Neural progenitor cell (in vitro differentiated cells): ENCODE data around the gene ST6GAL1. TPM values are rescaled to one million over a fixed set of nuclear protein-coding genes. Genes with fewer than 3 reads are reported as not detected.

Source experiments
- DNase-seq: peaks from one replicate; pipeline ENCODE4 v3.0.0-alpha.2; 2016; ENCODE audit warnings: low spot score
- H2AFZ ChIP-seq: fragments of 200-600 bp; sonication (generic); replicated peaks from 2 replicates; pipeline ENCODE4 v1.6.1; 2016; ENCODE audit warnings: antibody characterized with exemption
- H3F3A ChIP-seq: fragments of 200-600 bp; sonication (generic); 2 replicates; pipeline ENCODE4 v1.6.1; 2016; ENCODE audit warnings: antibody characterized with exemption, low read depth
- H3K27ac ChIP-seq: fragments of 200-600 bp; sonication (generic); 2 replicates; pipeline ENCODE4 v1.5.1; 2016; ENCODE audit warnings: mild to moderate bottlenecking
- H3K27me3 ChIP-seq: fragments of 200-600 bp; sonication (generic); 2 replicates; pipeline ENCODE4 v1.6.1; 2016; ENCODE audit warnings: mild to moderate bottlenecking, moderate library complexity
- H3K36me3 ChIP-seq: fragments of 200-600 bp; sonication (generic); 2 replicates; pipeline ENCODE4 v1.5.1; 2016
- H3K4me1 ChIP-seq: fragments of 200-600 bp; sonication (generic); 2 replicates; pipeline ENCODE4 v1.6.1; 2016; ENCODE audit warnings: mixed run types
- H3K4me2 ChIP-seq: fragments of 200-600 bp; sonication (generic); 2 replicates; pipeline ENCODE4 v1.6.1; 2016
- H3K4me3 ChIP-seq: fragments of 200-600 bp; sonication (generic); 2 replicates; pipeline ENCODE4 v1.5.1; 2016
- H3K79me2 ChIP-seq: fragments of 200-600 bp; sonication (generic); 2 replicates; pipeline ENCODE4 v1.6.1; 2016; ENCODE audit warnings: low read depth
- H3K9ac ChIP-seq: fragments of 200-600 bp; sonication (generic); 2 replicates; pipeline ENCODE4 v1.6.1; 2016
- H3K9me3 ChIP-seq: fragments of 200-600 bp; sonication (generic); 2 replicates; pipeline ENCODE4 v1.5.1; 2016; ENCODE audit warnings: low read depth
- H4K20me1 ChIP-seq: fragments of 200-600 bp; sonication (generic); 2 replicates; pipeline ENCODE4 v1.6.1; 2016; ENCODE audit warnings: low read depth
- H3K27ac Mint-ChIP-seq: 3 replicates; pipeline ENCODE4 v1.8.0; 2021; ENCODE audit warnings: mixed read lengths
- H3K27me3 Mint-ChIP-seq: 2 replicates; pipeline ENCODE4 v1.8.0; 2022; ENCODE audit warnings: low read depth, mild to moderate bottlenecking, inconsistent platforms, moderate library complexity, mixed read lengths; ENCODE audit not compliant: insufficient read depth
- H3K36me3 Mint-ChIP-seq: 3 replicates; pipeline ENCODE4 v1.8.0; 2021; ENCODE audit warnings: mixed read lengths
- H3K4me1 Mint-ChIP-seq: 3 replicates; pipeline ENCODE4 v1.8.0; 2021; ENCODE audit warnings: mixed read lengths
- H3K4me3 Mint-ChIP-seq: 3 replicates; pipeline ENCODE4 v1.8.0; 2021; ENCODE audit warnings: mild to moderate bottlenecking, moderate library complexity, mixed read lengths
- H3K9me3 Mint-ChIP-seq: 3 replicates; pipeline ENCODE4 v1.8.0; 2020; ENCODE audit warnings: mixed read lengths
- EZH2 ChIP-seq: fragments of 200-600 bp; sonication (generic); IDR thresholded peaks from 2 replicates; pipeline ENCODE4 v1.6.1; 2017; ENCODE audit warnings: antibody characterized with exemption, mild to moderate bottlenecking, moderate library complexity
- EZH2phosphoT487 ChIP-seq: fragments of 200-600 bp; sonication (generic); IDR thresholded peaks from 2 replicates; pipeline ENCODE4 v1.6.1; 2017; ENCODE audit warnings: antibody characterized with exemption
- total RNA-seq: library from RNA; depleted of rRNA; stranded (reverse); fragments of >200 nt; gene quantifications from 2 replicates; pipeline ENCODE4 v1.2.3, GENCODE V29; 2015; ENCODE audit warnings: low replicate concordance
- TF ChIP-seq, protein P1 (sequence below): fragments of 200-600 bp; sonication (generic); IDR thresholded peaks from 2 replicates; pipeline ENCODE4 v1.5.1; 2017; ENCODE audit warnings: antibody characterized with exemption, mild to moderate bottlenecking

The ST6GAL1 gene
- total RNA-seq, 1 donor from 2014 or later: 27.3 TPM

DNA sequence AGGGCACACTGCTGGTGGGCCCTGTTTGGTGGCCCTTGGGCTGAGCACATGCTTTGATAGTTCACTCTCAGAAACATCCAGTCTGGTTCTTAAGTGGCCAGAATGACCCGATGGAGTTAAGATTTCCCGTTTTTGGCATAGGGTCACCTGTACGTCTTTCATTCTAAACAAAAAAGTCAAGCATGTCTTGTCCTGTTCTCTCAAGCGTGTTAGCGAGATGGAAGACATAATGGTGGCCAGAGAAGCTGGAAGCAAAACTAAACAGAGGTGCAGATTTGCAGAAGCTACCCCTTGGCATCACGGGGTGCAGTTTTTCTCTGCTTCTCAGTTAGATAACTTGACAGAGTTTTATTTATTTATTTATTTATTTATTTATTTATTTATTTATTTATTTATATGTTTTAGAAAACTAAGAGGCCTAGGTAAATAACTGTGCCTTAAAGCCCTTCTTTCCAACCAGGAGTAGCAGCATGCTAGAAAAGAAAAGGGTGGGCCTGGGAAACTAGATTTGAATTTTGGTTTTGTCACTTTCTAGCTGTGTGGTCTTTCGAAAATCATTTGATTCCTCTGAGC, 63.0 kb downstream of the ST6GAL1 start:
- H3K27ac ChIP-seq: no peak overlapping the region
- H3K4me2 ChIP-seq: no peak overlapping the region
- H3K27ac Mint-ChIP-seq: no peak overlapping the region
- no peaks in the 10 kb centered on the region for H3K27me3 ChIP-seq
- no peak overlapping the region for H3K9ac ChIP-seq
- no peaks in the 10 kb centered on the region for H3K36me3 ChIP-seq
- no peaks in the 10 kb centered on the region for H3K9me3 ChIP-seq
- peaks cover 4% of the 10 kb centered on the region for H3K4me1 ChIP-seq
- H3K4me1 Mint-ChIP-seq: peaks cover 3% of the 10 kb centered on the region
- no peak overlapping the region for H3K4me3 ChIP-seq
- no peak for DNase-seq
- H3K27me3 Mint-ChIP-seq: peaks cover 2% of the 10 kb centered on the region
- TF ChIP-seq EZH2 (no peak), EZH2phosphoT487 (no peak)
- TF ChIP-seq, protein P1, sequence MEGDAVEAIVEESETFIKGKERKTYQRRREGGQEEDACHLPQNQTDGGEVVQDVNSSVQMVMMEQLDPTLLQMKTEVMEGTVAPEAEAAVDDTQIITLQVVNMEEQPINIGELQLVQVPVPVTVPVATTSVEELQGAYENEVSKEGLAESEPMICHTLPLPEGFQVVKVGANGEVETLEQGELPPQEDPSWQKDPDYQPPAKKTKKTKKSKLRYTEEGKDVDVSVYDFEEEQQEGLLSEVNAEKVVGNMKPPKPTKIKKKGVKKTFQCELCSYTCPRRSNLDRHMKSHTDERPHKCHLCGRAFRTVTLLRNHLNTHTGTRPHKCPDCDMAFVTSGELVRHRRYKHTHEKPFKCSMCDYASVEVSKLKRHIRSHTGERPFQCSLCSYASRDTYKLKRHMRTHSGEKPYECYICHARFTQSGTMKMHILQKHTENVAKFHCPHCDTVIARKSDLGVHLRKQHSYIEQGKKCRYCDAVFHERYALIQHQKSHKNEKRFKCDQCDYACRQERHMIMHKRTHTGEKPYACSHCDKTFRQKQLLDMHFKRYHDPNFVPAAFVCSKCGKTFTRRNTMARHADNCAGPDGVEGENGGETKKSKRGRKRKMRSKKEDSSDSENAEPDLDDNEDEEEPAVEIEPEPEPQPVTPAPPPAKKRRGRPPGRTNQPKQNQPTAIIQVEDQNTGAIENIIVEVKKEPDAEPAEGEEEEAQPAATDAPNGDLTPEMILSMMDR: no peak
- no peak overlapping the region for H3K4me3 Mint-ChIP-seq
- no peaks in the 10 kb centered on the region for H3K9me3 Mint-ChIP-seq
- no peak overlapping the region for H2AFZ ChIP-seq
- H4K20me1 ChIP-seq: peaks cover 15% of the 10 kb centered on the region
- peaks cover 3% of the 10 kb centered on the region for H3F3A ChIP-seq
- no peaks in the 10 kb centered on the region for H3K79me2 ChIP-seq
- H3K36me3 Mint-ChIP-seq: peaks cover 19% of the 10 kb centered on the region

DNA sequence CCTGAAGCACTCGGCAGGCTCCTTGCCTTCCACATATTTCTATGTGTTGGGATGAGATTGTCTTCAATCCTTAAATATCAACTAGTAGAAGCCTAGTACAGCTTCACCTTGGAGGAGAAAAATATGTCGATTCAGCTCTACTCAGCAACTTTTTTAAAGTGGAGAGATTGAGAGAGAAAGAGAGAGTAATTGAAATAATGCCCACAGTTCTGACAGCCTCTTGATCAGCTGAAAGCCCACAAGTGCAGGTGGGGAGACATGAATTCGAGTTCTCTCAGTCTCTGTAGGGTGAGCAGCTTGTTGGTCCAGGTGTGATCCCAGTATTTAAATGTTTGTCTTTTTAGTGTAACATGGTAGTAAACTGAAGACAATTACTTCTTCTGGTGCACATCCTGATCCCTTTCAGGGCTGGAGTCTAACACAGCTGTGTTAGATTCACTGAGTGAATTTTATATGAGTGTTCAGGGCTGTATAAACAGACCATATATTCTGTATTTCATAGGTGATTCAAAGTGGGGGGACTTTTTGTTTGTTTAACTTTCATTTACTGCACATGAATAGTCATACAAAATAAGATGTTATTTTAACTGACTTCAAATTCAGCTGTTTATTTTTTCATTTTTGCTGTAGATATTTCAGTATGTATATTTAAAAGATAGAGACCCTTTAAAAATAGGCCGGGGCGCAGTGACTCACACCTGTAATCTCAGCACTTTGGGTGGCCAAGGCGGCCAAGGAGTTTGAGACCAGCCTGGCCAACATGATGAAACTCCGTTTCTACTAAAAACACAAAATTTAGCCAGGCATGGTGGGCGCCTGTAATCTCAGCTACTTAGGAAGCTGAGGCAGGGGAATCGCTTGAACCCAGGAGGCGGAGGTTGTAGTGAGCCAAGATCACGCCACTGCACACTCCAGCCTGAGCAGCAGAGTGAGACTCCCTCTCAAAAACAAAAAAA, 64.0 kb downstream of the ST6GAL1 start:
- Mint-ChIP-seq H3K27me3 (peaks cover 2% of the 10 kb centered on the region), H3K4me1 (peaks cover 11% of the 10 kb centered on the region), H3K27ac (no peak overlapping the region)

DNA sequence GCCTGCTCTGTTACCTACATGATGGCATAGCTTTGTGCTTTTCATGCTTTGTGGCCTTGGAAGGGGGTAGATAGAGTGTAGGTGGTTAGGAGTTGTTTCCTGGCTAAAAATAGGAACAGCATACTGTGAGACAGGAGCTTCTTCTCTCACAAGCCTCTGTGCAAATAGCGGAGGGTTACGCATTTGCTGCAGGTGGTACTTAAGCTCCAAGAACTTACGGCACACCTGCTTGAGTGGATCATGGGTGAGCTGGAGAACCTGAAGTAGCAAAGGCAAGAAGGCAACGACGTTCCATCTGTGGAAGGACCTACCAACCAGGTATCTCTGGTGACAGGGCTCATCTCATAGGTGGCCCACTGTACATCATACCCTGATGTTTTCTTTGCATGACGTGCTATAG, 66.0 kb downstream of the ST6GAL1 start:
- H3K79me2 ChIP-seq: no peaks in the 10 kb centered on the region
- H3K27ac ChIP-seq: no peak overlapping the region
- Mint-ChIP-seq H3K27ac (no peak overlapping the region), H3K4me3 (no peak overlapping the region), H3K9me3 (no peaks in the 10 kb centered on the region), H3K36me3 (peaks cover 12% of the 10 kb centered on the region), H3K4me1 (peaks cover 11% of the 10 kb centered on the region), H3K27me3 (no peaks in the 10 kb centered on the region)
- no peak overlapping the region for H3K9ac ChIP-seq
- peaks cover 28% of the 10 kb centered on the region for H4K20me1 ChIP-seq
- H3F3A ChIP-seq: peaks cover 9% of the 10 kb centered on the region
- TF ChIP-seq EZH2phosphoT487 (no peak), EZH2 (no peak)
- TF ChIP-seq, protein P1: no peak
- DNase-seq: no peak
- no peak overlapping the region for H2AFZ ChIP-seq
- H3K4me2 ChIP-seq: no peak overlapping the region
- no peak overlapping the region for H3K4me3 ChIP-seq
- H3K36me3 ChIP-seq: no peaks in the 10 kb centered on the region
- H3K4me1 ChIP-seq: peaks cover 13% of the 10 kb centered on the region
- no peaks in the 10 kb centered on the region for H3K27me3 ChIP-seq
- H3K9me3 ChIP-seq: no peaks in the 10 kb centered on the region

More for the DNA sequence above, 64.0 kb downstream of the ST6GAL1 start:
- DNase-seq: no peak
- no peak overlapping the region for H3K9ac ChIP-seq
- peaks cover 19% of the 10 kb centered on the region for H3K36me3 Mint-ChIP-seq
- H3K4me1 ChIP-seq: peaks cover 13% of the 10 kb centered on the region
- H3K27ac ChIP-seq: no peak overlapping the region
- no peak overlapping the region for H3K4me2 ChIP-seq
- peaks cover 9% of the 10 kb centered on the region for H3F3A ChIP-seq
- TF ChIP-seq EZH2phosphoT487 (no peak), EZH2 (no peak)
- TF ChIP-seq, protein P1: no peak
- H3K79me2 ChIP-seq: no peaks in the 10 kb centered on the region
- peaks cover 25% of the 10 kb centered on the region for H4K20me1 ChIP-seq
- no peaks in the 10 kb centered on the region for H3K9me3 Mint-ChIP-seq
- no peak overlapping the region for H3K4me3 Mint-ChIP-seq
- H3K9me3 ChIP-seq: no peaks in the 10 kb centered on the region
- H3K36me3 ChIP-seq: no peaks in the 10 kb centered on the region
- H3K27me3 ChIP-seq: no peaks in the 10 kb centered on the region
- no peak overlapping the region for H3K4me3 ChIP-seq
- no peak overlapping the region for H2AFZ ChIP-seq
